NOMO-1 (cell line): ENCODE results near the gene NR3C2.
"Not testable (repeated sequence)": the region's sequence is repeated elsewhere in the genome, so short reads cannot be mapped to it uniquely, and the experiment has no call there.

ENCODE experiments used
- DNase-seq, 2 experiments: peaks; one replicate each; lab custom pipeline; 2025; ENCODE audit not compliant: unreplicated experiment in 2 of 2; lab: John Stamatoyannopoulos, UW

NR3C2 gene

DNA sequence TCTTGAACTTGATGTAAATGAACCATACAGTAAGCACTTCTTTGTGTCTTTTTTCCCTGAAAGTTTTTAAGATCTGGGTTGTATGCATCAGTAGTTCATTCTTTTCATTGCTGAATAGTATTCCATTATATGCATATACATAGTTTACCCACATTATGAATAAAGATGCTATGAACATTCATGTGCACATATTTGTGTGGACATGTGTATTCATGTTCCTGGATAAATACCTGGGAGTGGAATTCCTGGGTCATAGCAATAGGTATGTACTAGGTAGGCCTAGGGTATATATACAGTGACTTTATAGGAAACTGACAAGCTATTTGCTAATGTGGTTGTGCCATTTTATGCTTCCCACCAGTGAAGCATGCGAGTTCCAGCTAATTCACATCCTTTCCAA is 215.9 kb downstream of the NR3C2 start:
- DNase-seq = no peak

DNA sequence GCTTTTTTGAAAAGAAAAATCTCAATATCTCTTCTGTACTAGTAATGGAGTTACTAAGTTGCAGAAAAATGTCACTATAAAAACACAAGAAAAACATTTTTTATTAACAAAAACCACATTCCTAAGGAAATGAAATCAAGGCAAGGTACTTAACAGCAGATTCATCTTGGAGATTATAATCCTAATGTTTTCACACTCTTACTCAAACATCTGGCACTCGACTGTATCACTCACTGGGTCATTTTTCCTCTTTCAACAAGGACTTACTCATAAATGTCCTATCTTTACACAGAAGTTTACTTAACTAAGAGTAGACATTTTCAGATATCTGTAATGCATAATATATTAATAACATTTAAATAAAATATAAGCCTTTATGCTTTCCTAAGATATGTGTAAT is 216.6 kb downstream of the NR3C2 start:
- no peak for DNase-seq

GRCh38 chr4:148224476-148224875 is 217.7 kb downstream of the NR3C2 start:
- no peak for DNase-seq

DNA sequence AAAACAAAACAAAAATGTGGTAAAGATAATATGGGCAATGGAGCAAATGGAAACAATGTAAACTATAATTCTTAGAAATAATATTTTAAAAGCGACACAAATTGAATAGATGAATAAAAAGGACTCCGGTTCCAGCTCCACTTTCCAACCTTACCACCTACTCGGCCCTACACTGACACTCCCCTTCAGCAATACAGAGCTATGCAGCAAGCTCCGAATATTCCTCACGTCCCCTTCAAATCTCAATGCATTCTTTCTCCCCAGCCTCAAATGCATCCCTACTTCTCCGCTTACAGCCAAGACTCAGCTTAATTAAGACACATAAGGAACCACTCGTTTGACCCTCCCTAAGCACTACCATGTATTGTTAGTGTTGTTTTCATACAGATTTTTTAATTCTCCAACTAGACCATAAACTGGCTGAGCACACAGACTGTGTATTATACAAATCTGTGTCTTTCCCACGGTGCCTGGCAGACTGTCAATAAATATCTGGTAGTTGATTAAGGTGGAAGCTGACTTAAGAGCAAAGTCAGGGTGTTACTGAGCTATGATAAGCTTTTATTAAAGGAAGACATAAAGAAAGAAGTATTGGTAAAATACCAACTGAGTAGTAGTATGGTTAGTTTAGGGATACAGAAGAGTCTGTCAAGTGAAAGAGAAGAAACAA is 219.1 kb downstream of the NR3C2 start:
- no peak for DNase-seq

- DNase-seq = peak in 1 of 2 experiments; percentile 1
Observed at GRCh38 chr4:148216866-148217814, 225.1 kb downstream of the NR3C2 start.

GRCh38 chr4:148216321-148216720 is 225.9 kb downstream of the NR3C2 start:
- no peak for DNase-seq

- DNase-seq = no peak
Observed at GRCh38 chr4:148215202-148215601, 227.0 kb downstream of the NR3C2 start.

DNA sequence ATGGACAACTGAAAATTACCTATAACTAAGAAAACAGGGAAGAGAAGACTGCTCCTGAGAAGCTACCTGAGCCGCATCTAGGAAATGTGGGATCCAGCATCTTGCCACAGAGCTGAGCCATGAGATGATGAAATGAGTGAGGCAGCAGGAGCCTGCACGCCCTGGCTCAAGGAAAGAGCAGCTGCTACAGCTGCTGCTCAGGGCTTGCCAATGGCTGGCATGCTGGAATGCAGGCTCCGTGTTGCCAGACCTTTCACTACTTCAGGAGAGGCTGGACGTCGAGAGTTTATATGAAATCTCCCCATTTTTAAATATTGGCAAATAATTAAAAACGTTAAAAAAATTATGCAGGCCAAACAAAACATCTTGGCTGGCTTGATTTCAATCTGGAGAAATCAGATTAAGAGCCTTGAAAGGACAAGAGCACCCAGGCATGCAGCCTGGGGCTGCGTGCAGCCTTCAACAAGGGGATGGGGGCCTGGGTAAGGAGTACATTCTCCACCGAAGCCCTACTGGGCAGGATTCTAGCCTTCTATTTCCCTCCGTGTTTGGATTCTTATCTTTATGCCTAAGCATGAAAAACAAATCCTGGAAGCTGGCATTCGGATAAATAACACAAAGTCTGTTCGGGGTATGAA is 227.6 kb downstream of the NR3C2 start:
- no peak for DNase-seq

- no peak for DNase-seq
Observed at GRCh38 chr4:148211533-148211932, 230.7 kb downstream of the NR3C2 start.

DNA sequence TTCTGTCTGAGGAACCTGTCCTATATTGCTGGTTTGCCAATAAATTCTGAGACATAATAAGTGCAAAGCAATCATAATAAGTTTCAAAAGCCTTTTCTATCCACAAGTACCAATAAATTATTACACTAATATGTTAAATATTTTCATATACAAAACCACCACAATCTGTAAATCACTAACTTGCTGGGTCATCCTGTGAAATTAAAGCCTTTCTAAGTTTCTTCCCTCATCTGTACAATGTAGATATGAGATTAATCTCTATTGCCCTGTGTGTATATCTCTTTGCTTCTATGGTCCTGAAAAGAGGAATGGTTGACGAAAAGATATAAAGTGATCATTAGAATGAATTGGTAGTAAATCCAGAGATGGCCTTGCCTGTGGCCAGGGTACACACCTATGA is 231.6 kb downstream of the NR3C2 start:
- no peak for DNase-seq

- no peak for DNase-seq
Observed at GRCh38 chr4:148207068-148207467, 235.1 kb downstream of the NR3C2 start.

GRCh38 chr4:148205476-148205875 is 236.7 kb downstream of the NR3C2 start:
- DNase-seq = no peak

- DNase-seq = no peak
Observed at GRCh38 chr4:148204892-148205291, 237.3 kb downstream of the NR3C2 start.

DNA sequence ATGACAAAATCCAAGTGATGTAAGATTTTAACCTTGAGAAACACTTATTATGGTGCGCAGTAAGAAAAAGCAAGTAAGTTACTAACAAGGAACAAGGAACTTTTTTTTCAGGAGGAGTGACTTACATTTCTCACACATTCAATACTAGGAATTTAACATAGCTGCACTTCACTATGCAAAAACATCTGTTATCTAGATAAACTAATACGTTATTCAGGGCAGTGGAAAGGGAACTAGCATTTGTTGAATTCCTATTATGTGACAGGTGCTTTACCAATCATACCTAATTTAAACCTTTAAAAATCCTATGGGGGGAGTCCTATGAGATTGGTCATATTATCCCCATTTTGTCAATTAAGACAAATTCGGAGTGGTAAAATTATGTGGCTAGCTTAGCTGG is 238.0 kb downstream of the NR3C2 start:
- no peak for DNase-seq

- no peak for DNase-seq
Observed at GRCh38 chr4:148203056-148203898, 238.9 kb downstream of the NR3C2 start.

GRCh38 chr4:148200960-148201359 is 241.3 kb downstream of the NR3C2 start:
- DNase-seq = no peak

GRCh38 chr4:148196164-148196563 is 246.1 kb downstream of the NR3C2 start:
- DNase-seq = peak in 1 of 2 experiments; percentile 3

GRCh38 chr4:148192526-148192925 is 249.7 kb downstream of the NR3C2 start:
- DNase-seq = no peak

DNA sequence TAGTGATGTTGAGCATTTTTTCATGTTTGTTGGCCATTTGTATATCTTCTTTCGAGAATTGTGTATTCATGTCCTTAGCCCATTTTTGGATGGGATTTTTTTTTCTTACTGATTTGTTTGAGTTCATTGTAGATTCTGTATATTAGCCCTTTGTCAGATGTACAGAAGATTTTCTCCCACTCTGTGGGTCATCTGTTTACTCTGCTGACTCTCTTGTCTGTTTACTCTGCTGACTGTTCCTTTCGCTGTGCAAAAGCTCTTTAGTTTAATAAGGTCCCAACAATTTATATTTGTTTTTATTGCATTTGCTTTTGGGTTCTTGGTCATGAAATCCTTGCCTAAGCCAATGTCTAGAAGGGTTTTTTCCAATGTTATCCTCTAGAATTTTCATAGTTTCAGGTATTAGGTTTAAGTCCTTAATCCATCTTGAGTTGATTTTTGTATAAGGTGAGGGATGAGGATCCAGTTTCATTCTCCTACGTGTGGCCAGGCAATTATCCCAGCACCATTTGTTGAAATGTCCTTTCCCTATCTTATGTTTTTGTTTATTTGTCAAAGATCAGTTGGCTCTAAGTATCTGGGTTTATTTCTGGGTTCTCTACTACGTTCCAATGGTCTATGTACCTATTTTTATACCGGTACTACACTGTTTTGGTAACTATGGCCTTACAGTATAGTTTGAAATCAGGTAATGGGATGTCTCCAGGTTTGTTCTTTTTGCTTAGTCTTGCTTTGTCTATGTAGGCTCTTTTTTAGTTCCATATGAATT is 254.6 kb downstream of the NR3C2 start:
- not testable (repeated sequence) for DNase-seq

GRCh38 chr4:148184922-148185321 is 257.3 kb downstream of the NR3C2 start:
- DNase-seq = no peak
